Fibroblast of peridontal ligament (primary cell): ENCODE measurements around the gene ADGRV1.

Experiments
- DNase-seq: peaks from one replicate; pipeline ENCODE4 v3.0.0-alpha.2; 2010; ENCODE audit errors: extremely low read depth

The ADGRV1 gene

DNA sequence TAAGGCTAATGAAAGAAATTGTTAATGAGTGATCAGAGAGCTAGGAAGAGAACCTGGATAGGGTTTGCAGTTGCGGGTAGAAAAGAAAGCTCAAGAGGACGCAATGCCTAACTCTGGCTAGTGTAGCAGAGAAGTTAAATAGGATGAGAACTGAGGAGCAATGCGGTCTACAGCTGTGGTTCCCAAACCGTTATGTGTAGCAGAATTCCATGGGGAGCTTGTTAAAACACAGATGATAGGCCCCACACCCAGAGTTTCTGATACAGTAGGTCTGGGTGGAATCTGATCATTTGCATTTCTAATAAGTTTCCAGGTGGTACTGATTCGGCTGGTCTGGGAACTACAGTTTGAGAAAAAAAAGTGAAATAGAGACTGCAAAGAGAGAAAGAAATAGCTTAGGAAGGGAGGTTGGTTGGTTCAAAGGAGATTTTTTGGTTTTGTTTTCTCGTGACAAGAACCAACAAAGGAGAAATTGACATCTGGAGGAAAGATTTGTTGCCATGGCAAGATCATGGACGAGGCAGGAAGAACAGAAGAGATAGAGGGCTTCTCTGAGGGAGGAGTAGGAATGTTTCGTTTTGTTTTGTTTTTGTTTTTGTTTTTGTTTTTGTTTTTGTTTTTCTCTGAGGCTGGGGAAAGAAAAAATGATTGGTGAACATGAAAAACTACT lies 548.4 kb downstream of the ADGRV1 start:
- DNase-seq, result no peak

DNA sequence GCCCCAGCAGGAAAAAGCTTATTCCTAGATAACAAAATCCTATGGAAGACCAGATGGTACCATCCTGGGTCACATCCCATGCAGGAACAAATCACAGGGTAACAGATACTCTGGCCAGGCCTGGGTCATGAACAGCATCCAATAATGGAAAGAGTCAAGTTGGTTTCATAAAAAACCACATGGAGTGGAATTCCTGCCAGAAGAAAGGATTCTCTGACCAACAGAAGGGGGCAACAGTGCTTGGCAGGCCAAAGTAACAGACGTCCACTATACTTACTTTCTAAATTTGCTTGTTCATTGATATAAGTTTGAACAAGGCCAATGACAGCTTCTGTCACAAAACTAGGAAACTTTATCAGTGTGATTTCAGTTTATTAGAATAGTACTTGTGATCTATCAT lies 551.0 kb downstream of the ADGRV1 start:
- peak; percentile 85 for DNase-seq

DNA sequence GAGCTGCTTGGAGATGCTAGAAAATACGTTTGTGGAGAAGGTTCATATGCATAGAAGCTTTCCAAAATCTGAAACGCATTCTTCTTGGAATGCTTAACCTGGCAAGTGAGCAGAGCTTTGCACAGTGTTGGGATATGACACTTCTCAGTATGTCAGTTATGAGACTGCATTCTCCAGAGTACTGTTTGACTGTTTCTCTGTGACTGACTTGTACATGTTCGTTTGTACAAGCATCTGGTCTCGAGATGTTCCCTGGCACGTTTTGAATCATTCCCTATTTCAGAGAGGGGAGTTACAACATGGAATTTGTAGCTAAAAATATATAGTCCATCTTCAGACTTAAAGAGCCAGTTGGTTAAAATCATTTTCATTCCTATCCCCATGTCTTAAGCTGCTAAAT lies 552.1 kb downstream of the ADGRV1 start:
- DNase-seq, result peak; percentile 80

DNA sequence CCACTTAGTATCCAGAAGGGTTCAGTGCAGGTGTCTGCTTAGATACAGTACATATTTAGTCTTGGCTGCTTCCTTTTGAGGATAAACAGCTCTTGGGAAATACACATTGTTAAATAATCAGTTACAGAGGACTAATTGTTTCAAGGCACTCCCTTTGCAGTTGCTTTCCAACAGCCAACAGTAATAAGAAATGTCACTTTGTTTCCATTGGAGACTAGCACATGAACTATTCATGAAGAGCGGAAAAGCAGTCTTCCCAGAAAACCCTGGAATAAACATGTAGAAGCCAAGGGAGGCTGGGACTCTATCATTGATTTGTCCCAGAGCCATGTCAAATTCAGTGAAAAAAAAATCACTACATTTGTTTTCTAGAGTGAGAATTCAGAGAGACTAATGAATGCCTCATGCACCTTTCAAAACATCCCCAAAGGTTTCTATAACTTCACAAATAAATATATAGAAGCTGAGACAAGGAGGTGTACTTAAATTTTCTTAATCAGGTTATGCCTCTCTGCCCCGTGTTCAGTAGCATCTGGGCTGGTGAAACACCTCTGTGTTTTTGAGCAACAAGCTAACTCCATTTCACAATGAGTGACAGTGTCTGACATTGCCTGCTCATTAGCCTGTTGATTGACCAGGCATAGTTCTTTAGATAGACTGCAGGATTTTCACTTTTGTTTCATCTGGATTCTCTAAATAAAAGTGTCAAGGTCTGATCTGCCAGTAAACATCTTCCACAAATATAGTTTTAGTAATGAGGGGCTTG lies 553.1 kb downstream of the ADGRV1 start:
- no peak for DNase-seq

DNA sequence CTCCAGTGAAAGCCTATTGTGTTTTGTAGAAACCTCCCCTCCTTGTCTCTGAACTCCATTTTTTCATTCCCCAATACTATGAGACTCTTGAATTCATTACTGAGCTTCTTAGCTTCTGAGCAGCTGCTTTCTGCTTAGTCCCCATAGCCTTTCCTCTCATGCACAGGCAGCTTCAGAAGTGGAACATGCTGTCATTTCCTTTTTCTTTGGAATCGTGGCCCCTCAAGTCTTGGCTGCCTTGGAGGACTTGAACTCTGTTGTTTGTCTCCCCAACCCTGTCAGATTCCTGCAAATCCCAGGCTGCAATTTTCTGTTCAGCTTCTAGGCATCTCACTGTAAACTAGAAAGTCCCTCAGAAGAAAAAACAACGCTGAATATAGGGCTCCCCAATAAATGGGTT lies 556.1 kb downstream of the ADGRV1 start:
- DNase-seq, result no peak

DNA sequence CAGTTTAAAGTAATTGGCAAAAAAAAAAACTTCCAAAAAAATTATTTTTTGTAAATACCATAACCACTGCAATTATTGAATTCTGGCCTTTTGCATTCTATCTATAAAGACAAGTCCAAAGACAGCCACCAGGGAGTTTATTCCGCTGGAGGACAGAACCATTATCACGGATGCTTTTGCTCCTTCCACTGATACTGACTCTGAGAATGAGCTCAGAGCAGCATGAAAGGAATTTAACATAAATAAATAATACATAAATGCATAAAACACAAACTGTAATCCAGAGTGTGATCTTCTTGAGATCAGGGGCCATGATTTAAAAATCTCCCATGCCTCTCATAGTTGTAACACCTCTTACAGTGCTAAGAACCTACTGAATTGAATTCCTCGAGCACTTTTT lies 559.8 kb downstream of the ADGRV1 start:
- no peak for DNase-seq

DNA sequence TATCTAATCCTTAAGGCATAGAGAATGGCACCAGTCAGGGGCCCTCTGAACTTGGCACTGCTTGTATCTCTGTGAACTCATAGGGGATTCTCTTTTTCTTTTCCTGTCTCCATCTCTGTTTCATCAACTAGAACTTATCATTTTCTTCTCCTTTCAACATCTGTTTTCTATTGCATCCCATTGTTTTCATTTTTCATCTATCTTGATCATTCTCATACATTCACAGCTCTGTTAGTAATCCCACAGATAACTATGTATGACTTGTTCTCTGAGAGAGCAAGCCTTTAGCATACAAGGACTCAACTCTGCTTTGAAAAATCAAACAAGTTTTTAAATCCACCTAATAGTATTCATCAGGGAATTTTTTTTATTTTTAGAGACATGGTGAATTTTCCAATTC lies 560.2 kb downstream of the ADGRV1 start:
- peak; percentile 64 for DNase-seq

DNA sequence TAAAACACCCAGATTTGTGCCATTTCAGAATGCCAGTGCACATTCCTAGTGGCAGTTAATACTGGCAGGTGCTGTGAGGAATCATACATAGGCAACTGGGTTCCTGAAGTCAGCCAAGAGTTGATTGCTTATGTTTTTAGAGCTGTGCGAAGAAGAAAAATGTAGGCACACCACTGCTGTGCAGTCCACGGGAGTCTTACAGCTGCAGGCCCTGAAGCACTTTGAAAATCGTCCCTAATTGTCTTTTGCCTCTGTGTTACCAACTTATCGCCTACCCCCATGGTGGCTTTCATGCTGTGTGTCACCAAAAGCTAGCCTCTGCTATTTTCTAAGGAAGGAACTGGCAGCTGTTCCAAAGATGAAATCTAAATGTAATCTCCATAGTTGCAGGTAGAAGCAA lies 560.6 kb downstream of the ADGRV1 start:
- DNase-seq, result no peak

DNA sequence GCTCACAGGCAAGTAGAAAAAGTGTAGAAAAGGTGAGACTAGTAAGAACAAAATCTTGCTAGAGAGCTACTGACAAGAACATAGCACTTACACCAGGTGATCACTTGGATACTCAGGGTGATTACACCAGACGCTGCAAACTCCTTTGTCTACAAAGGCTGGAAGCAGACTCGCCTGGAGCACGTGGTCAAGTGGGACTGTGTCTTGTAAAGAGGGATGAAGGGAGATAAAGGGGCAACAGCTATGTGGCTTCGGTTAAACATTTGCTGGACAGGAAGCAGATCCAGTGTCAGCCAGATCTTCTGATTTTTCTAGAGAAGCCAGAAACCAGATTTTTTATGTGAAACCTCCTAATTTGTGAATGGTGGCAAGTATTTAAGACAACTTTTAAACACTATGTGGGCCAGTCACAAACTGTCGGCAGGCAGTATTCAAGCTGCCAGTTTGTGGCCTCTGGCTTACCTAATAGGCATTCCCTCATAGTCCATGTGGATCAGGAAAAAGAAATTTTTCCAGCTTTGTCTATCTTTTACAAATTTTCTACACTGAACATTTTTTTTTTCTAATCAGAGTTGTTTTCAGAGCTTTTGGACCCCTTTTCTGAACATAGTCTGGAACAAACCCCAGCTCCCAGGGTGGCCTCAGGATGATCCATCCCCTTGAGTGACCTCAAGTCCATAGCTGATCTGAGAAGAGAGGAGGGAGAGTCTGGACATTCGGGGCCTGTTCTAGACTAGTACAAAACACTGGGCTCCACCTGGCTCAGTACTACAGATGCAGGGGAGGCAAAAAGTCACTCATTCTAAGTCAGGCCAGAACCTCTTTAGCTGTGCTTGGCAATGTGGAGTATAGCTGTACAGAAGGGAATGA lies 561.6 kb downstream of the ADGRV1 start:
- DNase-seq, result no peak

DNA sequence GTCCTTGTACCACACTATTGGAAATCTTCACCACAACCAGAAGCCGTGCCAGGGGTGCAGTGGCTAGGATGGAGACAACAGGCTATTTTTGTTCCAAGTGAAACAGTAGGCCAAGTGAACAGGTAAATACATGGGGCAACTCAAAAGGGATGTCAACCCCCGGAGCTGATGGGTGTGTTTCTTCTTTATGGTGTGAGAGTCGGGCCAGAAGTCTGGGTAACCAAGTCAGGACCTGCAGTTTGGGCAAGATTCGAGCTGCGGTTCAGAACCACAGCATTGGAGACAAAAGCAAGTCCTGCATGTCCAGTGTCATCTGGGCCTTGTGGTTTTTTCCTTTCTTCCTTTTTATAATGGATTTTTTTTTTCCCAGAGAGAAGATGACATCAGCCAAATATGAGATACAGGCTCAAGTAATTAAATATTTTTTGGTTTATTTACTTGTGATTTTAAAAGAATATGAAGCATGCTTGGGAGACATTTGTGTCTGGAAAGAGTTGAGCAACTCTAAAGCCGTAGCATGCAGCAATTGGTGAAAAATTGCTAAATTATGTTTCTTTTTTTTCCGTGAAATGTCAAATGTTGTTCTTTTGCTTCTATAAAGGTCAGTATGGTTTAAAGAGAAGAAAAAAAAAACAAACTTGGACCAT lies 562.9 kb downstream of the ADGRV1 start:
- no peak for DNase-seq

DNA sequence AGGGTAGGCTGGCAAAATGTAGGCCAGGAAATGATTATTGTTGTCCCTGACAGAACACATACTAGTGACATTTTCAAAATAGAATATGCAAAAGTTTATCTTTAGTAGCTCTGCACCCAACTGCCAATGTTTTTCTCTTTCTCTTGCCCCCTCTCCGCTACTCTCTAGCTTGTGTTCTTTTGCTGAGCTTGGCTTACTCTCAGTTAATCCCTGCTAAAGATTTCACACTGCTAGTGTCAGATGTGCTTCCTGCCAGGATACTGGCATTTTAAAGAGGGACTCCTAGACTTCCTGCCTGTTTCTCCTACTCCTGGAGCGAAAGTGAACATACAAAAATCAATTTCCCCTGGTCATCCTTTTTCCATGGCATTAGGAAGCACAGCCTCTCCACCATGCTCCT lies 564.1 kb downstream of the ADGRV1 start:
- no peak for DNase-seq

DNA sequence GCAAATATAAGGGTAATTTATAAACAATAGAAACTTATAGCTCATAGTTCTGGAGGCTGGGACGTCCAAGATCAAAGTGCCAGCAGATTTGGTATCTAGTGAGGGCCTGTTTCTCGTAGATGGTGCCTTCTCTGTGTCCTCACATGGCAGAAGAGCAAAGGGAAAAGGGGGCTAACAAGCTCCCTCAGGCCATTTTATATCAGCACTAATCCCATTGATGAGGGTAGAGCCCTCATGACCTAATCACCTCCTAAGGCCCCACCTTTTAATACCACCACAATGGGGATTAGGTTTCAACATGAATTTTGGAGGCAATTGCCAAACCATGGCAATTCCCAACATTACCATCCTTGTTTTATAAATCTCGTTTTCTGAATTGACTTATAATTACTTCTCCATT lies 564.7 kb downstream of the ADGRV1 start:
- no peak for DNase-seq

DNA sequence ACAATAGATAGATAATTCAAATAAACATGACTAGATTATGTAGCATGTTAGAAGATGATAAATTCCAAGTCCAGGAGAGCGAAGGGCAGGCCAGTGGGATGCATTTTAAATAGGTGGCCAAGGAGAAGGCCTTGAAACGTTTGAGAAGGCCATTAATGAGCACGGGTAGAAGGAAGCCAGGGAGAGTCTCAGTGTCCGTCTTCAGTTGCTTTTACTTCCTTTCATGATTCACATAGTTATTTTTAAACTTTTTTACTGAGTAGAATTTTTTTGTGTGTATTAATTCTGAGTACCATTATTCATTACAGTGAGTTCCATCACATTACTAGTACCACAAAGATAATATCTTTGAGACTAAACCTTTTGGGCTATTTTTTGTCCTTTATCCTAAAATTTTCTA lies 565.3 kb downstream of the ADGRV1 start:
- no peak for DNase-seq

DNA sequence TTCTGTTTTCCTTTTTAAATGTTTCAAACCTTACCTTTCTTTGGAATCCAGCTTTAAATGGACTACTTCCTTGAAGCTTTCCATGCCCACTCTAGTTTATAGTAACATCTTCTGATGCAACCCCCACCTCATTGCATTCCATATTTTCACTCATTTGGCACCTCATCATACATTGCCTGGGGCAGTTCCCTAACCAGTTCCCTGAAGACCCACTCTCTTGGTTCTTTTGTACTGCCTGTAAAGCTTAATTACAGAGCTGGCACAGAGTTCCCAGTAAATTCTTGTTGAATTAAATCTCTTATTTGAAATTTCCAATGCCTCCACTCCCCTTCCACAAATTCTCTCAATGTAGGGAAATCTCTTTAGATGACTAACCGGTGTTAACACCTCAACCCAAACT lies 567.3 kb downstream of the ADGRV1 start:
- peak; percentile 63 for DNase-seq

DNA sequence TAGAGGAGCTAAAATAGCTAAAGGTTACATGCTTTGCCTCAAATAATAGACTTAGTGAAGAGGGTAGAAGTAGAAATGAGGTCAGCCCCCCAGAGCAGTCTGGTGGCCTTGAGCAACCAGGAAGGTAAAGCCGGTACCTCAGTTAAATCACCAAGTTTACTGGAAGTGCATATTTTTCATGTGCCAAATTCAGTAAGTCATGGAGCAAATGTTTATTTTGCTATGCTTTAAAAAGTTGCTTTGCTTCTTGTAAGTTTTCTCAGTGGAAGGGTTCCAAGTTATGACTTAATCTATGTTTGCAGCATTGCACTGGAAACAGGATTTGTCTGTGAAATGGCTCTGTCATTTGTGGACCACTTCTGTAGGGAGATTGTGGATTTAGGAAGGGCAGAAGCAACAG lies 567.9 kb downstream of the ADGRV1 start:
- DNase-seq, result peak; percentile 97

DNA sequence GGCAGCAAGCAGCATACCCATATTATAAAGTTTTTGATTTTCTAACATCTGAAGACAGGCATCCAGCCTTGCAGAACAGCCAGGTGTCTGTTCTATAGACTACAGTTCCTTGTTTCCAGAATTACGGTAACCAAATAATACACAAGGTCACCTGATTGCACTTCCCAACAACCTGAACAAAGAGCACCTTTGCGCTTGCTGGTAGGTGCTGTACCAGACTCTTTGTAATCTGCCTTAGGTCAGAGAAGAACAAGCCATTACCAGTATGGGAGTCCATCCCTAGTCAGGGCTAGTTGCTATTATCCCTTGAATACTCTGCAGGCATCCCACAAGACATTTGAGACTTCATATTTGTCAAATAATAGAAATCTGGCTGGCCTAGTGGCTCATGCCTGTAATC lies 568.3 kb downstream of the ADGRV1 start:
- DNase-seq, result no peak

DNA sequence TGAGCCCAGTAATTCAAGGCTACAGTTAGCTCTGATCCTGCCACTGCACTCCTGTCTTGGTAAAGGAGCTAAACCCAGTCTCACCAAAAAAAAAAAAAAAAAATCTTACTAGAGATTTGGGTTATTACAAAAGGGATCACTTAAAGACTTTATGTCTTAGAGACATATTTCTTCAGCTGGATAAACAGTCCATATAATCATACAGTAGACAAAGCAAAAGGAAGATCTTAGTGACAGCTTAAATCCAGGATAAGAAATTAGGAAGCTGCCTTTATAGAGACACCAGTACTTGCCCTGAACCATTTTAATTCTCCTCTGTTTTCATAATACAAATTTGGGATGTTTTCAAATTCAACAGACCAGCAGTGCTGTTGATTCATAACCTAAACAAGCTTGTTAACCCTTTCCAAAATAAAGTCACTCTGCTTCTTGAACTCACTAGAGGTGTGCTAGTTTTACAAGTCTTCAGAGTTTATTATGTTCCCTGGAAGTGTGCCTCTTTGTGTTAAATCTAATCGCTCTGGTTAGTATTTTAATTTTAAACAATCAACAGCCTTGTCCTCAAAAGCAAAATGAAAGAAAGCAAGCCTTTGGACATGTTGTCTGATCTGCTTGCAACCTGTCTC lies 569.0 kb downstream of the ADGRV1 start:
- peak; percentile 43 for DNase-seq

DNA sequence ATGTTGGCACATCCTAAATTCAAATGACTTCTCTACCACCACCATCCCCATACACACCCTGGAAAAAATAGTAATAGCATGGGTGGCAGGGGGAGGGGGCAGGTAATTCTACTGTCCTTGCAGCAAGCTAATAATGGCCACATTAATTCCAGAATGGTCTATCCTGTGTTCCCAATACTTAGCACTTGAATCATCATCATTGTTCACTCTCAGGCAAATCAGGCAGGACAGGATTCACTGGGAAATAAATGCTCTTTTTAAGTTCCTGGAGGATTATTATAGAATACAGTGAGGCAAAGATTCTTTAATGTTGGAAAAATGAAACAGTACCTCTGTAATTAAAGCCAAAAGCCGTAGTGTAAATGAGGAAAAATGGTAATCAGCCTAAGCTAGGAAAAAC lies 570.0 kb downstream of the ADGRV1 start:
- DNase-seq, result no peak

DNA sequence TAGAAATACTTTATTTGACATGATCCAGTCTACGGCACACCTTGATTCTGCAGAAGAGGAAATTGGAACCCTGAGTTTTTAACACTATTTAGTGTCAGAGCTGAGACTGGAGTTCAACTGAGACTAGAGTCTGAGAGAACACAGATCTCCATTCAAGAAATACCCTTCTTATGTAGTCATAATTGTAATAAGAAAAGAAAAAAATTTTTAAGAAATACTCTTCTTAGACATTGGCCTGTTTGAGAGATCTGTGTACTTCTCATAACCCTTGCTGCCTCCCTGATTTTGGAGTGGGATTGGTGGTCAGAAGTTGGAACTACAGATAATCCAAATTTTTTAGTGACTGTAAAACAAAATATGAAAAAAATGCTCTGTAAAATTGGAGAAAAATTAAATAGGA lies 571.2 kb downstream of the ADGRV1 start:
- peak; percentile 34 for DNase-seq

DNA sequence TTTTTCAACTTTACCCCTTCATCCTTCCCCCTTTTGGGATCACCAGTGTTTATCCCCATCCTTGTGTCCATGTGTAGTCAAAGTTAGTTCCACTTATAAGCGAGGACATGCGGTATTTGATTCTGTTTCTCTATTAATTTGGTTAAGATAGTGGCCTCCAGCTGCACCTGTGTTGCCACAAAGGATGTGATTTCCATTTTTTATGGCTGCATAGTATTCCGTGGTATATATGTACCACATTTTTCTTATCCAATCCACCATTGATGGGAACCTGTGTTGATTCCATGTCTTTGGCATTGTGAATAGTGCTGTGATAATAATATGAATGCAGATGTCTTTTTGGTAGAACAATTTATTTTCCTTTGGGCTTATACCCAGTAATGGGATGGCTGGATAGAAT lies 572.2 kb downstream of the ADGRV1 start:
- DNase-seq, result no peak

DNA sequence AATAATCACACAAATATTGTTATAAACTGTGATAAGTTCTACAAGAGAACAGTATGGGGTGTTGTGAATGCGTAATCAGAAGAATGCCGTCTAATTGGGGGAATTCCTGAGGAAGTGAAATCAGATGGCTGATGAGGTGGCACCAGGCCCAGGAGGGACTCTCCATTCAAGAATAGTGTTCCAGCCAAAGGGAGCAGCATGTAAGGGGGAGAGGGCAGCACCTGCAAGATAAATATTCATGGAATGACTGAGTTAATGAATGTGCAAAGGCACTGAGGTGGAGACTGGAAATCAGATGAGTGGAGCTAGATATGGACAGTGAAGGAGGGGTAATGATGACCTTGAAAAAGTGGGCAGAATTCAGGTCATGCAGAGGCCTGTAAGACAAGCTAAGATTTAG lies 574.0 kb downstream of the ADGRV1 start:
- DNase-seq, result no peak

DNA sequence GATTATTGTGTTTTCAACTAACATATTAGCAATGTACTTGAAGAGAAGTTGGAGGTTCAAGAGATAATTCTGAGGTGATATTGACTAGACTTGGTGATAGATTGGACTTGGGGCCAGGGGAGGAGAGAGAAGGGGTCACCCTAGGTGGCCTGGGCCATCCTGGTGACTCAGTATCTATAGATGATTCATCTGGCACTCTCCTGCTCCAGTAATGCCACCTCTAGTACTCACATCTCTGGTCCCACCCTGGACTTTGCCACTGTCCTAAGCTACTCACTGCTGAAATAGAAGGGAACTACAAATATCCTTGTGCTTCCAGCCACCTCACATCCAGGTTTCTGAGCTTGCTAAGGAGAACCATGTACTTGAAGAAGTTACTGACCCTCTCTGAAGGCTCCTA lies 574.6 kb downstream of the ADGRV1 start:
- no peak for DNase-seq
